ENCODE results near the gene ATXN1. TPM values are rescaled to one million over a fixed set of nuclear protein-coding genes. Genes with fewer than 3 reads are reported as not detected.

Gene ATXN1
- polyA plus RNA-seq, 1 of the 3 experiments (the other 2 are of a cell fraction): 7.9 TPM

DNA sequence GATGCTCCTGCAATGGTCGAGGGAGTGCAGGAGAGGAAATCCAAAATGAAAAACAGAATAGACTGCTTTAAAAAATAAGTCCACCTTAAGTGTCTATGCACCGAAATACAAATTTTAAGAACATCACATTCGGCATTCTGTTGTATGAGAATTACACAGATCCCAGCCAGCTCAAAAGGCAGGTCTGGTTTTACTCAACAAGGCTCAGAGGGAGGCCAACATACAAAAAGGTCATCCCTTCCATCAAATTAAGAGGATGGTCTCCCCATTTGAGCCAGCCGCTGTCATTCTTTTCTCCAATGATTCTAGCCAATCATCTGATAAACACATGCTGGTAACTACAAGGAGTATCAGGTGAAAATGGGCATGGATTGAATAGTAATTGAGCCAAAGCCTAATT lies 7.9 kb downstream of the ATXN1 start (continued):
- TF ChIP-seq GABPA (IDR thresholded peaks at IDR 0.05; ENCODE audit: low read depth) (no peak), ELF1 (IDR thresholded peaks at IDR 0.05) (no peak), MXI1 (IDR thresholded peaks at IDR 0.05; ENCODE audit: low read depth, low read length) (no peak)

DNA sequence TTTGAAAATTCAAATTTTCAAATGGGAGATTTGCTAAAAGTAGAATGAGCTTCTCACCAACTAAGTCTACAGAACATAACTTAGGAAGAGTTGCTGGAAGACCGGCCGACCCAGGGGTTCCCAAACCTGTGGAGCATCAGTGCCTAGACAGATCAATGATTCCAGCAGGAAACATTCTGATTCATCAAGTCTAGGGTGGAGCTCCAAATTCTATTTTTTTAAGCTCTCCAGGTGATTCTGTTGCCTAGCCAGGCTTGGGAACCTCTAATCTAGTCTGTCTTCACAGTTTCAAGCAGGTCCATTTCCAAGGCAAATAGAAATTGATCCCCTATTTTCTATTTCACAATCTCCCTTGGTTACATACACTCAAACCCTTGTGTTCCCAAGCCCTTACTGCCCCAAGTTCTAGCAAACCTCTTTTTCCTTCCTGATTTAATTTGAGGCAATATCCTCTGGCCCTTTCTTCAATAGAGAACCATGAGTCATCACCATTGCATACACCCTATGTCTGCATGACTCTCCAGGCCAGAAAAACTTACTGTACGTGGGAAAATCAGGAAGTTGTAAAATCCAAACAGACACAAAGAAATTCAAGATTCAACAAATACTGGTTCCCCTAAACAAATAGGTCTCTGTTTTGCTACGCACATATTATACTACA lies 8.9 kb downstream of the ATXN1 start:
- H2AFZ ChIP-seq (ENCODE audit: low read depth): no peak overlapping the region
- H3K27me3 ChIP-seq (ENCODE audit: insufficient read depth): no peaks in the 10 kb centered on the region
- H3K4me1 ChIP-seq (ENCODE audit: control insufficient read depth in 1 of 2, insufficient read depth in 2 of 2, low read depth in 1 of 2, low read length in 1 of 2): peaks cover 0 to 50% of the 10 kb centered on the region in 2 experiments
- ChIA-PET CTCF (no interaction called here), POLR2A (no interaction called here)
- H3K9me2 ChIP-seq: no peaks in the 10 kb centered on the region
- H3F3A ChIP-seq (replicated peaks; ENCODE audit: insufficient read depth): peaks cover 25% of the 10 kb centered on the region
- peak overlapping the region; percentile 41; the same call in 1 of the 2 replicates for H3K9ac ChIP-seq
- H3K4me3 ChIP-seq (ENCODE audit: low read depth in 2 of 2, low read length in 1 of 2): no peak overlapping the region
- H3K27ac ChIP-seq (ENCODE audit: low read depth in 2 of 2, low read length in 1 of 2): peak overlapping the region; percentile 22 to 94
- H3K79me2 ChIP-seq (ENCODE audit: insufficient read depth): peaks cover 96% of the 10 kb centered on the region
- TF ChIP-seq FOXM1 (IDR thresholded peaks at IDR 0.05; ENCODE audit: low read depth): no peak
- no peak for TF ChIP-seq POLR2AphosphoS5 (IDR thresholded peaks at IDR 0.05; ENCODE audit: low read depth, low read length)
- TF ChIP-seq ELF1 (IDR thresholded peaks at IDR 0.05): peak; percentile 28; the same call in 1 of the 2 replicates
- peak; percentile 29; the same call in 1 of the 2 replicates for TF ChIP-seq TCF12 (IDR thresholded peaks at IDR 0.05)
- no peak for TF ChIP-seq RAD21 (IDR thresholded peaks at IDR 0.05; ENCODE audit: low read length)
- peak; percentile 28; the same call in 1 of the 2 replicates for TF ChIP-seq SIN3A (IDR thresholded peaks at IDR 0.05; ENCODE audit: borderline replicate concordance, low read depth, low read length)
- TF ChIP-seq, protein P1, sequence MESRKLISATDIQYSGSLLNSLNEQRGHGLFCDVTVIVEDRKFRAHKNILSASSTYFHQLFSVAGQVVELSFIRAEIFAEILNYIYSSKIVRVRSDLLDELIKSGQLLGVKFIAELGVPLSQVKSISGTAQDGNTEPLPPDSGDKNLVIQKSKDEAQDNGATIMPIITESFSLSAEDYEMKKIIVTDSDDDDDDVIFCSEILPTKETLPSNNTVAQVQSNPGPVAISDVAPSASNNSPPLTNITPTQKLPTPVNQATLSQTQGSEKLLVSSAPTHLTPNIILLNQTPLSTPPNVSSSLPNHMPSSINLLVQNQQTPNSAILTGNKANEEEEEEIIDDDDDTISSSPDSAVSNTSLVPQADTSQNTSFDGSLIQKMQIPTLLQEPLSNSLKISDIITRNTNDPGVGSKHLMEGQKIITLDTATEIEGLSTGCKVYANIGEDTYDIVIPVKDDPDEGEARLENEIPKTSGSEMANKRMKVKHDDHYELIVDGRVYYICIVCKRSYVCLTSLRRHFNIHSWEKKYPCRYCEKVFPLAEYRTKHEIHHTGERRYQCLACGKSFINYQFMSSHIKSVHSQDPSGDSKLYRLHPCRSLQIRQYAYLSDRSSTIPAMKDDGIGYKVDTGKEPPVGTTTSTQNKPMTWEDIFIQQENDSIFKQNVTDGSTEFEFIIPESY (IDR thresholded peaks at IDR 0.05; ENCODE audit: borderline replicate concordance, low read depth): no peak
- TF ChIP-seq GATA2 (CRISPR knock-in tag; IDR thresholded peaks at IDR 0.05): no peak
- no peak for TF ChIP-seq FOXJ3 (CRISPR knock-in tag; IDR thresholded peaks at IDR 0.05)
- no peak for TF ChIP-seq NRF1 (IDR thresholded peaks at IDR 0.05; ENCODE audit: low read depth, low read length)
- TF ChIP-seq JUND (IDR thresholded peaks at IDR 0.05): peak; percentile 81
- peak; percentile 85 for TF ChIP-seq FOSL2 (IDR thresholded peaks at IDR 0.05; ENCODE audit: borderline replicate concordance, low read depth)
- no peak for TF ChIP-seq YY1 (IDR thresholded peaks at IDR 0.05; ENCODE audit: low read depth)
- no peak for DNase-seq
- peaks cover 33% of the 10 kb centered on the region for H4K20me1 ChIP-seq (ENCODE audit: insufficient read depth)
- H3K36me3 ChIP-seq (replicated peaks in 1 of 2; ENCODE audit: control insufficient read depth in 1 of 2, insufficient read depth in 2 of 2, low read length in 1 of 2): peaks cover 8 to 35% of the 10 kb centered on the region in 2 experiments
- H3K9me3 ChIP-seq: no peaks in the 10 kb centered on the region
- peak overlapping the region; percentile 41; the same call in 1 of the 2 replicates for H3K4me2 ChIP-seq
- 50% methylated on average over 4 of the region's 4 CpGs for WGBS (ENCODE audit: low lambda C conversion rate)

All from SK-N-SH (cell line).